Neural progenitor cell (in vitro differentiated cells): ENCODE results near the gene ABCC1.

Experiments used
- CTCF ChIP-seq: fragments of 200-600 bp; sonication (generic); IDR thresholded peaks from 2 replicates; pipeline ENCODE4 v1.5.1; 2017; ENCODE audit warnings: antibody characterized with exemption, mild to moderate bottlenecking
- EZH2 ChIP-seq: fragments of 200-600 bp; sonication (generic); IDR thresholded peaks from 2 replicates; pipeline ENCODE4 v1.6.1; 2017; ENCODE audit warnings: antibody characterized with exemption, mild to moderate bottlenecking, moderate library complexity
- EZH2phosphoT487 ChIP-seq: fragments of 200-600 bp; sonication (generic); IDR thresholded peaks from 2 replicates; pipeline ENCODE4 v1.6.1; 2017; ENCODE audit warnings: antibody characterized with exemption

GRCh38 chr16:16005721-16006120 lies 56.3 kb downstream of the ABCC1 start:
- TF ChIP-seq CTCF (no peak), EZH2 (no peak), EZH2phosphoT487 (no peak)
